ENCODE data around the gene FLOT2. TPM values are rescaled to one million over a fixed set of nuclear protein-coding genes. Genes with fewer than 3 reads are reported as not detected.

FLOT2 gene
- total RNA-seq, 1 experiment from 2014 or later = 98.1 TPM

GRCh38 chr17:28888832-28889231 is 8.7 kb downstream of the FLOT2 start:
- no peak for TF ChIP-seq ZNF274 (IDR thresholded peaks at IDR 0.05; ENCODE audit: low read depth, low read length)
- TF ChIP-seq CBX3 (IDR thresholded peaks at IDR 0.05; ENCODE audit: low read depth) = no peak
- TF ChIP-seq EZH2 (IDR thresholded peaks at IDR 0.05) = no peak
- no peak for TF ChIP-seq ELF1 (IDR thresholded peaks at IDR 0.05; ENCODE audit: borderline replicate concordance, low read depth)
- TF ChIP-seq ZBTB33 (IDR thresholded peaks at IDR 0.05; ENCODE audit: extremely low read depth, insufficient replicate concordance, low read length) = no peak
- no peak for TF ChIP-seq EZH2phosphoT487 (IDR thresholded peaks at IDR 0.05; ENCODE audit: borderline replicate concordance)
- TF ChIP-seq JUND (IDR thresholded peaks at IDR 0.05) = no peak
- no peak for TF ChIP-seq FOSL1 (IDR thresholded peaks at IDR 0.05; ENCODE audit: low read depth)
- no peak for TF ChIP-seq SP1 (IDR thresholded peaks at IDR 0.05; ENCODE audit: low read depth)
- no peak for TF ChIP-seq REST (IDR thresholded peaks at IDR 0.05; ENCODE audit: low read depth)
- DNase-seq (ENCODE audit: low read depth, low spot score) = no peak
- ChIA-PET RAD21 (ENCODE audit: low non-redundant PET in 1 of 2, low total read pairs in 2 of 2, uncharacterized antibody in 2 of 2, unreplicated experiment in 2 of 2) (no interaction called here), POLR2A (no interaction called here), CTCF (no interaction called here)
- no peak overlapping the region for H3K4me2 ChIP-seq (ENCODE audit: low read length)
- BruUV-seq (replicated peaks) = no TSS peak
- no peak overlapping the region for H3K9ac ChIP-seq (ENCODE audit: low read length)
- H3K79me2 ChIP-seq (ENCODE audit: insufficient read depth, low read length) = no peaks in the 10 kb centered on the region
- no peaks in the 10 kb centered on the region for H3K9me3 ChIP-seq (ENCODE audit: control insufficient read depth in 1 of 2, insufficient read depth in 1 of 2, low read depth in 1 of 2, low read length in 2 of 2)
- H2AFZ ChIP-seq (ENCODE audit: low read depth, low read length, poor library complexity, severe bottlenecking) = no peak overlapping the region
- peaks cover 4 to 6% of the 10 kb centered on the region in 2 experiments; a peak in 2 of 4 replicates for H3K4me1 ChIP-seq (ENCODE audit: control insufficient read depth in 1 of 2, insufficient read depth in 2 of 2, low read length in 2 of 2)
- no peaks in the 10 kb centered on the region for H3K9me2 ChIP-seq (ENCODE audit: insufficient read depth)
- no peak overlapping the region for H3K27ac ChIP-seq (ENCODE audit: low read depth, low read length)
- no peak for ATAC-seq
- no peaks in the 10 kb centered on the region for H3K27me3 ChIP-seq (ENCODE audit: insufficient read depth, low read length)
- no peaks in the 10 kb centered on the region for H4K20me1 ChIP-seq (ENCODE audit: insufficient read depth)
- intact Hi-C loops (cut with micrococcal nuclease) = no loop called here
- H3K36me3 ChIP-seq (ENCODE audit: control insufficient read depth in 1 of 2, insufficient read depth in 2 of 2, low read length in 2 of 2) = no peaks in the 10 kb centered on the region; a peak in 1 of 4 replicates
- H3K4me3 ChIP-seq (replicated peaks in 1 of 2; ENCODE audit: low read depth in 1 of 2, low read length in 2 of 2) = no peak overlapping the region

All from HCT116 (cell line).